GM18907 (cell line): ENCODE data around the gene TRIM65.
"Not testable (repeated sequence)": the region's sequence is repeated elsewhere in the genome, so short reads cannot be mapped to it uniquely, and the experiment has no call there.

Experiments used
- ATAC-seq: cut with Tn5 transposase; IDR thresholded peaks from one replicate; pipeline ENCODE4 v1.9.1; 2021; ENCODE audit warnings: mild to moderate bottlenecking, moderate library complexity; ENCODE audit not compliant: unreplicated experiment

The TRIM65 gene

GRCh38 chr17:75897160-75898019 lies 639 bp upstream of the TRIM65 start:
- no peak for ATAC-seq

GRCh38 chr17:75895370-75896155 lies 1.2 kb downstream of the TRIM65 start:
- no peak for ATAC-seq

DNA sequence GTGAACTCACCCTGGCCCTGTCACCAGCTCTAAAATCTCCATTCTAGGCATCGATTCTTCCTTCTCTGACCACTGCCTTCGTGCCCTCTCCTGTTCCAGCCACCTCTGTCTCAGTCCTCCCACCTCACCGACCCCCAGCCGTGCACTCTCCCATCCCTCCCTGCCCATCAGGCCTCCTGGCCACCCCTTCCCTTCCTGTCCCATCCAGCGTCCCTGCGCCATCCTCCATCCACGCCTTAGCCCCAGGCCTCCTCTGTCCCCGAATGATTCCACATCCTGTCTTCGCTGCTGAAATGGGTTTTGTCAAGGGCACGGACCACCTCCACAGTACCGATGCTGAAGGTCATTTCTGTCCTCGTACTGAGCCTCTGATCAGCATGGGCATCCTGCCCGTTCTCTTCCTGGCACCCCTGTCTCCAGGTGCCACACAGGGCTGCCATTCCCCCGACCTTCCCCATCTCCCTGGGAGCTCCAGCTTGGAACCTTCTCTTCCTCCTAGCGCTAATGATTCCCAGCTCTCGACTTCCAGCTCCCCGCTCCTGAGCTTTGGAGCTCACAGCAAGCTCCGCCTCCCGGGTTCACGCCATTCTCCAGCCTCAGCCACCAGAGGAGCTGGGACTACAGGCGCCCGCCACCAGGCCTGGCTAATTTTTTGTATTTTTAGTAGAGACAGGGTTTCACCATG lies 2.6 kb downstream of the TRIM65 start:
- ATAC-seq, result no peak

DNA sequence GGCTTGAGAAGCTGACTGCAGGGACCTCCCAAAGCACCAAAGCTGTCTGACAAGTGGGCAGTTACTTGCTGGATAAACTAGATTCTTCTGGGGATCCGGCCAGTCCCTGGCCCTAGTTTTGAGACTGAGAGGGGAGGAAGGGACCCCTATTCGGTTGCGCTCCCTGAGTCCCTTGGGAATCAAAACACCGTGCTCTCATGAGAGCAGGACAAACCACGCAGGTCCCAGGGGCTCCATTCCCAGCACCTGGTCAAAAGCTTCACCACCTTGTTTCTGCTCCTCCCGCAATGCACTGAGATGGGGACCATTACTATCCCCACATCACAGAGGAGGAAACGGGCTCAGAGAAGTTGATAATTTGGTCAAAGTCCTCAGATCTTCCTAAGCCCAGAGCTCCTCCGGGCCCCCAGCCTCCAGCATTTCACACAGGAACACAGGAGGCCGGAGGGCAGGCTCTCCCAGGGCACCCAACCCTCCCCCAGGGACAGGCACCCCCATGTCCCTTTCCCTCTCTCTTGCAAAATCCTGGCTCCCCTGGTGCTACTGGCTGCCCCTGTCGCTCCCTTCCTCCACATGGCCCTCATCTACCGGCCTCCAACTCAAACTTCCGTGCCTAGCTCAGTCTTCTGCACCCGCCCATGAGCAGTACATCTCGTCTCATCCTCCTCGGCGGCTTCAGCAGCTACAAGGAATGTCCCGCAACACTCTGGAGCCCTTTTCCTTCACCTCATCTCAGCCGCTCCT lies 3.3 kb downstream of the TRIM65 start:
- no peak for ATAC-seq

DNA sequence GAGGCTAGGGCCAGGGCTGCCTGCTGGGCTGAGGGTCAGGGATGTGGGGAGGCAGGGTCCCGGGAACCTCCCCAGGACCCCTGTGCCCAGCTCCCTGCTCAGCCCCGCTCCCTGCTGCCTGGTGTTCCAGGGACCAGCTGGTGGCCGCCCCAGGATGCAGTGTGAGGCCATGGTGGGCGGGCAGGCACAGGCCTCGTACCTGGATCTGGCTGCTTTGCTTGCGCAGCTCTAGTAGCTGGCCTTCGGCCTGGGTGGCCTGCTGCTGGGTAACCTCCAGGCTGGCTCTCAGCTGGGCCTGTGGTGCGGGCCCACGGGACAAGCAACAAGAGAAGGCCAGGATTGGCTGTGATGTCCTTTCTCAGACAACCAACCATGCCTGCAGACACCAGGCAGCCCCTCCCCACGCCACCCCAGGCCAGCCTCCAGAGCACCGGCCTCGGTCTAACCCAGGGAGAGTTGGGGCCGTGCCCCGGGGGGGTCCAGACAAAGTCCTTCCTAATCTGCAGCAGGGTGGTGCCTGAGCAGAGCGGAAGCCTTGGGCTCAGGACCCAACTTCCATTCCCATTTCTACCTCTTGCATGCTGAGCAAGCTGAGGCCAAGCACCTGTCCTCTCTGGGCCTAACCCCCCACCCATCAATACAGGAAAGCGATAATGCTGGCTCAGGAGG lies 4.1 kb downstream of the TRIM65 start:
- no peak for ATAC-seq

DNA sequence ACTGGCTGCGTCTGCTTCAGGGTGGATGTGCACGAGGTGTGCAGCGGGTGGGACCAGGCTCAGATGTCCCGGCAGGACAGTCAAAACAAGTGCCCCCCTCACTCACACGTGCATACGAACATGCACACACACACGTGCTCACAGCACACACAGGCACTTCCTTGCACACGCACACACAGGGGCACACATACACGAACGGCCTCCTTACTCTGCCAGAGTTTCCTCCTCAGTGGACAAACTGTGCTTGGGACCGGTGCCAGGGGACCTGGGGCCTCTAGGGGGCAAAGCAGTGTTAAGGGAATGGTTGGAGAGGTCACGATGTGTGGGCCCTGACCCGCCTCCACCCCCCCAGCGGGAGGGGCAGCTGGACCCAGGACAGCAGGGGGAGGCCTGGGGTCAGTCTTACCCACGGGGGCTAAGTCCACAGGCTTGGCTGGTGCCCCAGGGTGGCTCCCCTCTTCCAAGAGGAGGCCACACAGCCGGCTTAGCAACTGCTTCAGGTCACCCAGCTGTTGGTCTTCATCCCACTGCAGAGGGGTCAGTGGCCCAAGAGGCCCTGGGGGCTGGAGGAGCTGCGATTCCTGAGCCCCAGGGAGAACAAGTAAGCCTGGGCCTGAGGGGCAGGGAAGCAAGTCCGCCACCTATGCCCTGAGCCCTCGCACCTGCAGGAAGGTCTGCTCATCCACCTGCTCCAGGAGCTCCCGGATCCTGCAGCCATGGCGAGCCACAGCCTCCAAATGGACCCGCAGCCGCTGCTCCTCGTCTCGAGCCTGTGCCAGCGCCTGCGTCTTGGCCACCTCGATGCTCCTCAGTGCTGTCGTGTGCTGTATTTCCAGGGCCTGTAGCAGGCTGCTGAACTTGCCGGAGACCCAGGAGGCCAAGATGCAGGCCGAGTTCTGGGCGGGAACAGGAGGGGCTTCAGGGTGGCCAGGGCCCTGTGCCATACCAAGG lies 4.9 kb downstream of the TRIM65 start:
- ATAC-seq, result no peak

GRCh38 chr17:75891022-75891604 lies 5.6 kb downstream of the TRIM65 start:
- no peak for ATAC-seq

DNA sequence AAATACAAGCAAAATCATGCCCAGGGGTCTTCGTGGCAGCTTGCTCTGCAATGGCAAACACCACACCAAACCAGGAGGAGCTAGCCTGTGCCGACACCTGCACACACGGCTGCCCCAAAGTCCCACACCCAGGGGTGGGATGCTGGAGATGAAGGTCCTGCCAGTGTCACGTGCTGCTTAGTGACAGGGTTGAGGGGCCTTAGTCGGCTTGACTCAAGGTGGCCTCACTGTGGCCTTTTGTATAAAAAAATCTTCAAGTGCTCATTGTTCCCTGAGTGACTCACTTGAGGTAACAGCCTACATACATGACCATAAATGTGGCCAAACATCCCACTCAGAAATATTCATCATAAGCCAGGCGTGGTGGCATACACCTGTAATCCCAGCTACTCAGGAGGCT lies 7.3 kb downstream of the TRIM65 start:
- ATAC-seq, result no peak

DNA sequence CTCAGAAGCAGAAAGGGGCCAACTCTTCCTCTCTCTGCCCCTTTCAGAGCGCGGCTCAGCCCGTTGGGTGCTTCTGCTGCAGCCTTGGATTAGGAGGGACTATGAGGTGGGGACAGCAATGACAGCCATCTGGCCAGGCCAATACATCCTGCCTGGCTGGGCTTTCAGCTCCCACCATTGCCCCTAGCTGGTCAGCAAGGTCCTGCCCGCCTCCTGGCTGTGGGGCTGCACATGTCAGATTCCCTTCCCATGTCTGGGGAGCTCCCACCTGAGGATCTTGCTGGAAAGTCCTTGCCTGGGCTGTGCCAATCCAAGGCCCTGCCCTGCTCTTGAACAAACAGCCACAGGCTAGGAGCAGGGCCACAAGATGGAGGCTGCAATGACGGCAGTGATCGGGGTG lies 8.3 kb downstream of the TRIM65 start:
- ATAC-seq, result no peak

GRCh38 chr17:75885860-75886259 lies 10.9 kb downstream of the TRIM65 start:
- ATAC-seq, result not testable (repeated sequence)

DNA sequence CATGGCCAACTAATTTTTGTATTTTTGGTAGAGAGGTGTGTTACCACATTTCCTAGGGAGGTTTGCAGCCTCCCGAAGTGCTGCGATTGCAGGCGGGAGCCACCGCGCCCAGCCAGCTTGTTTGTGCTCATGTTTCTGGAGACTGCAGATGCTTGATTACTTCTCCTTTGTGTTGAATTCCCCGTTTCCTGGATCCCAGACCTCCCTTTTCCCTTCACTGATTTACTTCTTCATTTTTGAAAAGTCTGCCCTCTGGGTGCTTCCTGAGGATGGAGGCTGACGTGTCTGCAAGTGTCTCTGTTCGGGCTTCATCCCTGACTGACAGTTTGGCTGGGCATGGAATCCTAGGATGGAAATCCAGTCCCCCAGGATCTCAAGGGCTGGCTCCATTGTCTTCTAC lies 11.3 kb downstream of the TRIM65 start:
- no peak for ATAC-seq

GRCh38 chr17:75881678-75882454 lies 14.9 kb downstream of the TRIM65 start:
- ATAC-seq, result no peak

GRCh38 chr17:75880266-75880665 lies 16.5 kb downstream of the TRIM65 start:
- ATAC-seq, result no peak

DNA sequence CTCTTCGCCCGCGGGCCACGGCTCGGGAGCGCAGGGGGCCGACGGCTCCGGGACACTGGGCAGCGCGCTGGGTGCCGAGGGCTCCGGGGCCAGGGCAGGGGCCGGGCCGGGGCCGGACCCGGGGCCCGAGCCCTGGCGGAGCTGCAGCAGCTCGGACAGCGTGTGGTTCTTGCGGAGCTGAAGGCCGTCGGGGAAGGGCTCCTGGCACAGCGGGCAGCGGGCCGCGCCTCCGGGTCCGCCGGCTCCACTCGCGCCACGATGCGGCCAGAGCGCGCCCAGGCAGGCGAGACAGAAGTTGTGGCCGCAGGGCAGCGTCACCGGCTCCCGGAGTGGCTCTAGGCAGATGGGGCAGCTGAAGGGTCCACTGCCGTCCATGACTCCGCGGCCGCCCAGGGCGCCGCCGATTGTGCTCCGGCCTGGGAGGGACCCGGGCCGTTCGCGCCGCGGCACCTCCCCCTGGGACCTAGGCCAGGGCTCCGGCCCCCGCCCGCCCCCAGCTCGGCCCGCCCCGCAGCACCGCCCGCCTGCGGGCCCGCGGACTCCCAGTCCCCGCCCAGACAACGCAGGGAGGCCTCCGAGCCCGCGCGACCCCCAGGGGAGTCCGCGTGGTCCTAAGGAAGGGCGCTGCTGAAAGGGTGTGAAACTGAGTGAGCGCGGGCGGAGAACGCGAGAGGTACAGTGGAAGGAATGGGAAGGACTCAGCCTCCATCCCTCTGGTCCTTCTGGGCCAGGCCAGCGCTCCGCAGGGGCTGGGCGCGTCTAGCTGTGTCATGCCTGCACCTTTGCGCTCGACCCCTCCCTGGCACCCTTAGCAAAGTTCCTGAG lies 18.4 kb downstream of the TRIM65 start, which contains the start of gene TRIM47:
Gene TRIM47 (minus strand): TSS at position 408 of the 825 bp plus-strand sequence. CDS start 33 bp downstream, at position 375.
- no peak for ATAC-seq

DNA sequence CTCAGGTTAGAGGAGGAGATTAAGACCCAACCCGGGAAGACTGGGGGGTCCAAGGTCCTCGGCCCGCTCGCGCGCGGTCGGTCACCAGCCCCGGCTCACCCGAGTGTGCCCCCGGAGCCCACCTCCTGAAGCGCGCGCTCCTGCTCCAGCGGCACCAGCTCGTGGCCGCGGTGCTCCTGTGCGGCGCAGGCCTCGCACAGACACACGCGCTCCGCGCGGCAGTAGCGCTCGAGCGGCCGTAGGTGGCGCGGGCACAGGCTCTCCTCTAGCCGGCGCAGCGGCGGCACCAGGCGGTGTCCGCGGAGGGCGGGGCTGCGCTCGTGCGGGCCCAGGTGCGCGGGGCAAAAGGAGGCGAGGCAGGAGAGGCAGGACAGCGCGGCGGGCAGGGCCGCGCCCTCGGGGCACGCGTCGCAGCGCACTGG lies 19.0 kb downstream of the TRIM65 start:
- ATAC-seq, result no peak

DNA sequence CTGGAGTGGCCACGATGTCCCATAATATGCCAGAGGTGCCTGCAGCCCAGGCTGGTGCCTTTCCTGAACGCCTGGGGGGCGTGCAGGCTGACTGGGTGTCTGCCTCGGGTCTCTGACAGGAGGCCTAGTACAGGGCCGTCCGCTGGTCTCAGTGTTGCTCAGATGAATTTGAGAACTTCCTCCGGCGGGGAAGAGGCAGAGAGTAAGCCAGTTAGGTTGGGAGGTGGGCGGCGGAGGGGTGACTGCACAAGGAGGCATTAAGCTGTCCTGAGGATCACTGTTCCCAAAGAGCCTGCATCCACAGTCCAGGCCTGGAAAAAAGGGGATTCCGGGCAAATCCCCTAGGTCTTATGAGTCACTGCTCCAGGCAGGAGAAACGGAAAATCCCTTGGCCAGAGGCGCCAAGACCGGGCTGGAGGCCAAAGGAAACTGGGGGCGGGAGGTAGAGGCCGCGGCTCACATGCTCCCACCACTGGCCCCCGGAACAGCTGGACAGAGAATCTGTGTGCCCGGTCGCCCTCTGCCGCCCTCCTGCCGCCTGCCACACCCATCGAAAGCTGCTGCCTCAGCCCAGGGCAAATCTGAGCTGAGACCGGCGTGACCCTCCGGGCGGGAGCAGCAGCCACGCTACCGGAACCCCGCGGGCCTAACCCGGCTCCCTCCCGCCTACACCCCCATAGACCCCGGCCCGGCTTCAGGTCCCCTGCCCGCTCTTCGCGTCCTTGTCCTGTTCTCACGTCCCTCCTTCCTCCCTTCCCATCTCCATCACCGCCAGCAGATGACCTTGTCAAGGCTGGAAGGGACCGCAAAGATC lies 19.6 kb downstream of the TRIM65 start:
- no peak for ATAC-seq
